ENCODE results near the gene PLXNA4. TPM values are rescaled to one million over a fixed set of nuclear protein-coding genes. Genes with fewer than 3 reads are reported as not detected.

The PLXNA4 gene
- total and polyA plus RNA-seq, 2 experiments from 2014 or later: 1.9 to 4.8 TPM

- DNase-seq (ENCODE audit: low spot score): peak; percentile 89
- Histone ChIP-seq H2AFZ (no peak overlapping the region), H3K9me2 (replicated peaks; ENCODE audit: insufficient read depth) (no peaks in the 10 kb centered on the region), H3K36me3 (replicated peaks; ENCODE audit: insufficient read depth, low read depth) (no peaks in the 10 kb centered on the region), H3K27ac (no peak overlapping the region), H4K20me1 (ENCODE audit: insufficient read depth, poor library complexity, severe bottlenecking) (no peaks in the 10 kb centered on the region), H3K27me3 (peaks cover 38% of the 10 kb centered on the region), H3K4me2 (no peak overlapping the region), H3K79me2 (no peaks in the 10 kb centered on the region), H3K4me1 (ENCODE audit: insufficient read depth) (peaks cover 7% of the 10 kb centered on the region), H3K4me3 (no peak overlapping the region), H3K9me3 (ENCODE audit: low read depth) (no peaks in the 10 kb centered on the region)
- WGBS (ENCODE audit: low lambda C conversion rate, missing lambda C conversion rate): 7% methylated on average over 4 of the region's 4 CpGs
- TF ChIP-seq CTCF (IDR thresholded peaks at IDR 0.05; ENCODE audit: poor library complexity) (peak; percentile 79), EZH2phosphoT487 (IDR thresholded peaks at IDR 0.05; ENCODE audit: low read depth, severe bottlenecking, unreplicated experiment) (no peak), EZH2 (IDR thresholded peaks at IDR 0.05; ENCODE audit: borderline replicate concordance) (no peak)
Observed at GRCh38 chr7:132580717-132581285, 4.5 kb upstream of the PLXNA4 start.

GRCh38 chr7:132580277-132580676 lies 4.0 kb upstream of the PLXNA4 start:
- Histone ChIP-seq H3K4me1 (ENCODE audit: insufficient read depth) (peaks cover 9% of the 10 kb centered on the region), H3K9me2 (replicated peaks; ENCODE audit: insufficient read depth) (no peaks in the 10 kb centered on the region), H3K27ac (no peak overlapping the region), H3K27me3 (peaks cover 42% of the 10 kb centered on the region), H2AFZ (no peak overlapping the region), H3K4me2 (no peak overlapping the region), H3K9me3 (ENCODE audit: low read depth) (no peaks in the 10 kb centered on the region), H3K4me3 (no peak overlapping the region), H3K36me3 (replicated peaks; ENCODE audit: insufficient read depth, low read depth) (no peaks in the 10 kb centered on the region), H4K20me1 (ENCODE audit: insufficient read depth, poor library complexity, severe bottlenecking) (no peaks in the 10 kb centered on the region), H3K79me2 (no peaks in the 10 kb centered on the region)
- WGBS (ENCODE audit: low lambda C conversion rate, missing lambda C conversion rate): 21% methylated on average over 1 of the region's 1 CpG
- no peak for TF ChIP-seq EZH2phosphoT487 (IDR thresholded peaks at IDR 0.05; ENCODE audit: low read depth, severe bottlenecking, unreplicated experiment)
- no peak for TF ChIP-seq CTCF (IDR thresholded peaks at IDR 0.05; ENCODE audit: poor library complexity)
- TF ChIP-seq EZH2 (IDR thresholded peaks at IDR 0.05; ENCODE audit: borderline replicate concordance): no peak
- DNase-seq (ENCODE audit: low spot score): peak; percentile 22

- TF ChIP-seq EZH2 (IDR thresholded peaks at IDR 0.05; ENCODE audit: borderline replicate concordance): no peak
- no peak for TF ChIP-seq CTCF (IDR thresholded peaks at IDR 0.05; ENCODE audit: poor library complexity)
- no peak for TF ChIP-seq EZH2phosphoT487 (IDR thresholded peaks at IDR 0.05; ENCODE audit: low read depth, severe bottlenecking, unreplicated experiment)
- Histone ChIP-seq H3K27me3 (peaks cover 43% of the 10 kb centered on the region), H3K9me2 (replicated peaks; ENCODE audit: insufficient read depth) (no peaks in the 10 kb centered on the region), H3K4me1 (ENCODE audit: insufficient read depth) (peaks cover 12% of the 10 kb centered on the region), H3K27ac (no peak overlapping the region), H2AFZ (no peak overlapping the region), H3K4me2 (no peak overlapping the region), H4K20me1 (ENCODE audit: insufficient read depth, poor library complexity, severe bottlenecking) (no peaks in the 10 kb centered on the region), H3K79me2 (no peaks in the 10 kb centered on the region), H3K4me3 (no peak overlapping the region), H3K36me3 (replicated peaks; ENCODE audit: insufficient read depth, low read depth) (no peaks in the 10 kb centered on the region), H3K9me3 (ENCODE audit: low read depth) (no peaks in the 10 kb centered on the region)
- 78% methylated on average over 10 of the region's 10 CpGs for WGBS (ENCODE audit: low lambda C conversion rate, missing lambda C conversion rate)
- no peak for DNase-seq (ENCODE audit: low spot score)
Observed at GRCh38 chr7:132579260-132579899, 3.1 kb upstream of the PLXNA4 start.

All from hepatocyte (in vitro differentiated cells).